Activated T-helper 2 cell treated with anti-CD3 and anti-CD28 coated beads, Interferon-gamma antibody, Interleukin-2, Interleukin-4, amounts not matched to agents 10 μg/mL and 5 μg/mL and 100 μg/mL, durations not matched to agents 14 hours and 24 hours and 36 hours (primary cell): ENCODE data around the gene DES. TPM values are rescaled to one million over a fixed set of nuclear protein-coding genes. Genes with fewer than 3 reads are reported as not detected.

Experiments used
- DNase-seq: peaks from one replicate; pipeline ENCODE4 v3.0.0; 2021; ENCODE audit warnings: low spot score
- H3K27ac Mint-ChIP-seq: one replicate; pipeline ENCODE4 v1.8.0; 2021; ENCODE audit warnings: mixed read lengths
- H3K27me3 Mint-ChIP-seq: one replicate; pipeline ENCODE4 v1.8.0; 2021; ENCODE audit warnings: low read depth, mixed read lengths
- H3K36me3 Mint-ChIP-seq: one replicate; pipeline ENCODE4 v1.8.0; 2021; ENCODE audit warnings: low read depth, mixed read lengths
- H3K4me1 Mint-ChIP-seq: one replicate; pipeline ENCODE4 v1.8.0; 2021; ENCODE audit warnings: low read depth, mixed read lengths
- H3K4me3 Mint-ChIP-seq: one replicate; pipeline ENCODE4 v1.8.0; 2021; ENCODE audit warnings: low read depth, mild to moderate bottlenecking, moderate library complexity, mixed read lengths
- H3K9me3 Mint-ChIP-seq: one replicate; pipeline ENCODE4 v1.8.0; 2021; ENCODE audit warnings: mixed read lengths
- intact Hi-C: fragments of 100-400 bp; cut with micrococcal nuclease; formaldehyde crosslinking; loops from one replicate; pipeline ENCODE4 v1.15.1; 2023
- total RNA-seq: library from RNA; stranded (reverse); gene quantifications from 2 replicates; pipeline ENCODE4 v1.2.3, GENCODE V29; 2022

DES gene
- total RNA-seq = not detected in 2 replicates

DNA sequence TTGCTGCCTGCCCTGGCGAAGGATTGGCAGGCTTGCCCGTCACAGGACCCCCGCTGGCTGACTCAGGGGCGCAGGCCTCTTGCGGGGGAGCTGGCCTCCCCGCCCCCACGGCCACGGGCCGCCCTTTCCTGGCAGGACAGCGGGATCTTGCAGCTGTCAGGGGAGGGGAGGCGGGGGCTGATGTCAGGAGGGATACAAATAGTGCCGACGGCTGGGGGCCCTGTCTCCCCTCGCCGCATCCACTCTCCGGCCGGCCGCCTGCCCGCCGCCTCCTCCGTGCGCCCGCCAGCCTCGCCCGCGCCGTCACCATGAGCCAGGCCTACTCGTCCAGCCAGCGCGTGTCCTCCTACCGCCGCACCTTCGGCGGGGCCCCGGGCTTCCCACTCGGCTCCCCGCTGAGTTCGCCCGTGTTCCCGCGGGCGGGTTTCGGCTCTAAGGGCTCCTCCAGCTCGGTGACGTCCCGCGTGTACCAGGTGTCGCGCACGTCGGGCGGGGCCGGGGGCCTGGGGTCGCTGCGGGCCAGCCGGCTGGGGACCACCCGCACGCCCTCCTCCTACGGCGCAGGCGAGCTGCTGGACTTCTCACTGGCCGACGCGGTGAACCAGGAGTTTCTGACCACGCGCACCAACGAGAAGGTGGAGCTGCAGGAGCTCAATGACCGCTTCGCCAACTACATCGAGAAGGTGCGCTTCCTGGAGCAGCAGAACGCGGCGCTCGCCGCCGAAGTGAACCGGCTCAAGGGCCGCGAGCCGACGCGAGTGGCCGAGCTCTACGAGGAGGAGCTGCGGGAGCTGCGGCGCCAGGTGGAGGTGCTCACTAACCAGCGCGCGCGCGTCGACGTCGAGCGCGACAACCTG is at the start of gene DES:
DES (plus strand) TSS at position 223 of the 857 bp plus-strand sequence; CDS start at position 309, 86 bp downstream.
- no peaks in the 10 kb centered on the region for H3K4me1 Mint-ChIP-seq
- no peak within 1 kb of the TSS for H3K27ac Mint-ChIP-seq
- DNase-seq = no peak
- intact Hi-C loops = no loop called here
- H3K36me3 Mint-ChIP-seq = no peaks in the 10 kb centered on the region
- H3K27me3 Mint-ChIP-seq = peaks cover 37% of the 10 kb centered on the region
- H3K9me3 Mint-ChIP-seq = no peaks in the 10 kb centered on the region
- H3K4me3 Mint-ChIP-seq = no peak within 1 kb of the TSS

DNA sequence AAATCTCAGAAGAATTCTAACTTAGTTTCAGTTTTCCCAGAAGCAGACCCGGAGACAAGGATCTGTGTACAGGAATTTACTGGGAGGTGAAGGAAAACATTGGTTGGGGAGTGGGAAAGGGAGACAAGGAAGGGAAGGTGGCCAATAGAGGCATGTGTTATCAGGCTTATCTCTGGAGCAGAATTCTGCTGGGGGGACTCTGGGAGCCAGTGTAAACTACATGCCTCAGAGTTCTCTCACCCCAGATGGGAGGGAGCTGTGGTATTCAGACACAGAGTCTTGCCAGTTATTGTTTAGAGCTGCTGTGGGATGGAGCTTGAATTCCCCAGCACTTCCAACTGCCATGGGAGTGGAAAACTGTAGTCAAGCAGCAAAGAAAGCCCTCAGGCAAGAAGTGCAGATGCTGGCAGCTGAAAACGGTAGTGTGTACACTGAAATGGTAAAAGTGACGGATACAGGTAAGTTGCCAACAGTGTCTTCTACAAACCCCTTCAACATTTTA is 49.4 kb upstream of the DES start:
- Mint-ChIP-seq H3K4me1 (no peaks in the 10 kb centered on the region), H3K4me3 (no peak overlapping the region)
- intact Hi-C loops = no loop called here

GRCh38 chr2:219369447-219369861 is 48.7 kb upstream of the DES start:
- H3K27ac Mint-ChIP-seq = no peak overlapping the region
- H3K4me3 Mint-ChIP-seq = no peak overlapping the region
- H3K36me3 Mint-ChIP-seq = peaks cover 12% of the 10 kb centered on the region
- H3K9me3 Mint-ChIP-seq = no peaks in the 10 kb centered on the region
- no peaks in the 10 kb centered on the region for H3K4me1 Mint-ChIP-seq
- no peaks in the 10 kb centered on the region for H3K27me3 Mint-ChIP-seq
- intact Hi-C loops = no loop called here
- no peak for DNase-seq

More for the DNA sequence above, 49.4 kb upstream of the DES start:
- no peak overlapping the region for H3K27ac Mint-ChIP-seq
- no peaks in the 10 kb centered on the region for H3K9me3 Mint-ChIP-seq
- no peak for DNase-seq
- H3K36me3 Mint-ChIP-seq = peaks cover 5% of the 10 kb centered on the region
- no peaks in the 10 kb centered on the region for H3K27me3 Mint-ChIP-seq

DNA sequence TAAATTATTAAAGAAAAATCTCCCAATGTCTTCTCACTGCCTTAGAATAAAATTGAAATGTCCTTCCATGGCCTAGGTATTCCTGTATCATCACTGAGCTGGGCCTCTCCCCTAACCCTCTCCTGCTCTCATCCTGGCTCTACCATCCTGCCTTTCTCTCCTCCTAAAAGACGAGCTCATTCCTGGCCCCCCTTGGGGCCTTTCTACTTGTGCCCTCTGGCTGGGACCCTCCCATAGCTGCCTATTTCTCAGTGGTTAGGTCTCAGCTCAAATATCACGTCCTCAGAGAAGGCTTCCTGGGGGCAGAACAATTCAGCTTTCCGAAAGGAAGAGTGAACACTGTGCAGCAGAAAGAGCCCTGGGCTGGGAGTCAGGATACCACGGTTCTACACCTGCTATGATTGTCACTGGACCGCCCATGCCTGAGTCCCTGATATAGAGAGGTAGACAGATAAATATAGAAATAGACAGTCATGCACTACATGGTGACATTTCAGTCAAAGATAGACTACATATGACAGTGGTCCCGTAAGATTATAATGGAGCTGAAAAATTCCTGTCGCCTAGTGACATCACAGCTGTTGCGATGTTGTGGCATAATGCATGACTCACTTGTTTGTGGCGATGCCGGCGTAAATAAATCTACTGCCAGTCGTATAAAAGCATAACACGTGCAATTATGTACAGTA is 39.9 kb upstream of the DES start:
- Mint-ChIP-seq H3K36me3 (peaks cover 54% of the 10 kb centered on the region), H3K9me3 (no peaks in the 10 kb centered on the region), H3K27ac (no peak overlapping the region), H3K4me1 (no peaks in the 10 kb centered on the region), H3K4me3 (no peak overlapping the region), H3K27me3 (no peaks in the 10 kb centered on the region)
- intact Hi-C loops = no loop called here
- no peak for DNase-seq

- H3K36me3 Mint-ChIP-seq = peaks cover 56% of the 10 kb centered on the region
- intact Hi-C loops = no loop called here
- no peak overlapping the region for H3K4me3 Mint-ChIP-seq
- H3K9me3 Mint-ChIP-seq = no peaks in the 10 kb centered on the region
- no peak for DNase-seq
- H3K27ac Mint-ChIP-seq = no peak overlapping the region
- H3K4me1 Mint-ChIP-seq = no peaks in the 10 kb centered on the region
- no peaks in the 10 kb centered on the region for H3K27me3 Mint-ChIP-seq
Observed at GRCh38 chr2:219380926-219381325, 37.3 kb upstream of the DES start.

- Mint-ChIP-seq H3K9me3 (no peaks in the 10 kb centered on the region), H3K36me3 (peaks cover 58% of the 10 kb centered on the region), H3K4me1 (no peaks in the 10 kb centered on the region), H3K27me3 (no peaks in the 10 kb centered on the region), H3K4me3 (no peak overlapping the region), H3K27ac (no peak overlapping the region)
- intact Hi-C loops = no loop called here
- no peak for DNase-seq
Observed at GRCh38 chr2:219381448-219381847, 36.7 kb upstream of the DES start.

GRCh38 chr2:219384083-219384713 is 34.0 kb upstream of the DES start:
- Mint-ChIP-seq H3K36me3 (peaks cover 49% of the 10 kb centered on the region), H3K27me3 (no peaks in the 10 kb centered on the region), H3K4me1 (peaks cover 7% of the 10 kb centered on the region), H3K9me3 (no peaks in the 10 kb centered on the region), H3K27ac (no peak overlapping the region), H3K4me3 (no peak overlapping the region)
- DNase-seq = no peak
- intact Hi-C loops = no loop called here

DNA sequence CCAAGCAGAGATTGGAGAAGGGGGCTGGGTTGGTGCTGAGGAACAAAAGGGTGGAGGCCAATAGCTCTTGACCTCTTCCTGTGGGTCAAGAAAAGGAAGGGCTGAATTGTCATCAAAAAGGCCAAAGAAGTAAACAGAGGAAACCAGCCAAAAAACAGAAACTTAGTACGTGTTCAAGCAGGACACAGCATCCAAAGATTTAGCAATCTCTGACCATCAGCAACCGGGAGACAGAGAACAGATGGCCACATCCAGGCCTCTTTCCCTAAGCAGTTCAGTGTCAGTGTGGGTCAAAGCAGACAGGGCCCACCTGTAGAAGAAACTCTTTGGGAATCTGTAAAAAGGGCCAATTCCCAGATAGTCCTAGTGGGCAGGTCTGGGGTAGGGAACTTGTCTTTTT is 33.3 kb upstream of the DES start:
- Mint-ChIP-seq H3K27ac (no peak overlapping the region), H3K36me3 (peaks cover 49% of the 10 kb centered on the region)

GRCh38 chr2:219385958-219386520 is 32.1 kb upstream of the DES start:
- Mint-ChIP-seq H3K4me3 (peak overlapping the region; percentile 98), H3K4me1 (peaks cover 7% of the 10 kb centered on the region), H3K36me3 (peaks cover 43% of the 10 kb centered on the region), H3K27ac (no peak overlapping the region), H3K27me3 (peaks cover 2% of the 10 kb centered on the region), H3K9me3 (no peaks in the 10 kb centered on the region)
- intact Hi-C loops = loop anchor here (2.0 to 5.0 kb wide), 3 partner anchors 209 to 1169 kb away; partner anchors contain the start of genes AAMP, ARPC2, CNPPD1 and PNKD
- DNase-seq = no peak

More for the DNA sequence above, 33.3 kb upstream of the DES start:
- Mint-ChIP-seq H3K27me3 (no peaks in the 10 kb centered on the region), H3K9me3 (no peaks in the 10 kb centered on the region), H3K4me3 (no peak overlapping the region), H3K4me1 (peaks cover 7% of the 10 kb centered on the region)
- intact Hi-C loops = loop anchor here (5.0 kb wide), 2 partner anchors 1113 to 1168 kb away; partner anchors contain the start of genes AAMP, ARPC2 and PNKD
- DNase-seq = no peak

- Mint-ChIP-seq H3K4me1 (peaks cover 7% of the 10 kb centered on the region), H3K9me3 (no peaks in the 10 kb centered on the region), H3K36me3 (peaks cover 37% of the 10 kb centered on the region), H3K27me3 (peaks cover 5% of the 10 kb centered on the region), H3K27ac (peak overlapping the region; percentile 96), H3K4me3 (peak overlapping the region; percentile 98)
- intact Hi-C loops = loop anchor here (1.0 to 5.0 kb wide), 4 partner anchors 210 to 1169 kb away; partner anchors contain the start of genes AAMP, ARPC2, CNPPD1 and NHEJ1
- DNase-seq = no peak
Observed at GRCh38 chr2:219386532-219387280, 31.5 kb upstream of the DES start.

- H3K9me3 Mint-ChIP-seq = no peaks in the 10 kb centered on the region
- intact Hi-C loops = loop anchor here (1.0 to 5.0 kb wide), 10 partner anchors 108 to 1170 kb away; partner anchors contain the start of genes AAMP, ARPC2, CHPF and CNPPD1
- DNase-seq = peak; percentile 88
- peaks cover 32% of the 10 kb centered on the region for H3K36me3 Mint-ChIP-seq
- peaks cover 7% of the 10 kb centered on the region for H3K4me1 Mint-ChIP-seq
- peak within 1 kb of the TSS; percentile 96 for H3K27ac Mint-ChIP-seq
- peak within 1 kb of the TSS; percentile 98 for H3K4me3 Mint-ChIP-seq
- H3K27me3 Mint-ChIP-seq = peaks cover 5% of the 10 kb centered on the region
Observed at GRCh38 chr2:219387306-219388120, 30.7 kb upstream of the DES start, which contains the start of gene DNPEP. DNPEP (minus strand) TSS chr2:219387912; CDS start chr2:219387794, 118 bp downstream.
